H1 (cell line): Measurements from ENCODE around the gene PIGU. TPM values are rescaled to one million over a fixed set of nuclear protein-coding genes. Genes with fewer than 3 reads are reported as not detected.

Experiments
- CTCF ChIA-PET: fragments of 300-600 bp; sonication (Branson Sonifier 250); formaldehyde crosslinking; loops from one replicate; lab custom pipeline; 2021; ENCODE audit not compliant: partially characterized antibody; lab: Charles Lee
- POLR2A ChIA-PET: fragments of 300-600 bp; sonication (Branson Sonifier 250); formaldehyde crosslinking; loops from one replicate; lab custom pipeline; 2021; ENCODE audit warnings: inconsistent platforms; ENCODE audit not compliant: partially characterized antibody; lab: Charles Lee
- DNase-seq, 2 experiments: peaks; one replicate each; pipeline versions ENCODE4 v3.0.0 to v3.0.0-alpha.2; 2010 to 2022; ENCODE audit warnings: low spot score in 2 of 2, low read depth in 1 of 2, mixed read lengths in 1 of 2
- FAIRE-seq: peaks from 2 replicates; lab custom pipeline; 2011; peaks lifted over from hg19 to GRCh38; lab: Jason Lieb, UNC
- H2AFZ ChIP-seq: 2 replicates; pipeline ENCODE4 v1.8.1; 2012; ENCODE audit warnings: low read length, inconsistent platforms
- H2AK5ac ChIP-seq: 2 replicates; pipeline ENCODE4 v1.6.1; 2013; ENCODE audit warnings: low read depth, low read length
- H2BK120ac ChIP-seq: replicated peaks from 2 replicates; pipeline ENCODE3; 2013; ENCODE audit warnings: low read depth, low read length, inconsistent platforms
- H2BK12ac ChIP-seq: 2 replicates; pipeline ENCODE4 v1.6.1; 2013; ENCODE audit warnings: low read depth, low read length
- H2BK15ac ChIP-seq: 2 replicates; pipeline ENCODE4 v1.6.1; 2013; ENCODE audit warnings: low read length
- H2BK20ac ChIP-seq: 2 replicates; pipeline ENCODE4 v1.6.1; 2013; ENCODE audit warnings: low read length
- H2BK5ac ChIP-seq: 2 replicates; pipeline ENCODE4 v1.6.1; 2013; ENCODE audit warnings: low read depth, low read length
- H3K14ac ChIP-seq: 2 replicates; pipeline ENCODE4 v1.6.1; 2013; ENCODE audit warnings: inconsistent platforms; ENCODE audit not compliant: insufficient read length
- H3K18ac ChIP-seq: 2 replicates; pipeline ENCODE4 v1.6.1; 2013; ENCODE audit warnings: low read length; ENCODE audit errors: extremely low read depth
- H3K23ac ChIP-seq: 2 replicates; pipeline ENCODE4 v1.6.1; 2013; ENCODE audit warnings: inconsistent platforms; ENCODE audit not compliant: insufficient read length
- H3K23me2 ChIP-seq: 2 replicates; pipeline ENCODE4 v1.6.1; 2013; ENCODE audit warnings: low read depth, low read length
- H3K27ac ChIP-seq: 2 replicates; pipeline ENCODE4 v1.6.1; 2011; ENCODE audit warnings: low read depth, low read length, inconsistent platforms
- H3K27me3 ChIP-seq, 4 experiments: replicated peaks in 1 of 4; 1 replicate in 1 of 4; 2 replicates in 3 of 4; pipeline versions ENCODE4 v1.6.1 to v1.8.1; 2011 to 2013; ENCODE audit warnings: low read length in 3 of 4, mild to moderate bottlenecking in 3 of 4, inconsistent platforms in 2 of 4, mixed read lengths in 2 of 4, moderate library complexity in 1 of 4; ENCODE audit not compliant: control insufficient read depth in 3 of 4, insufficient read depth in 3 of 4; ENCODE audit errors: extremely low read depth in 1 of 4
- H3K36me3 ChIP-seq, 4 experiments: 2 replicates each; pipeline versions ENCODE4 v1.6.1 to v1.8.1; 2011 to 2013; ENCODE audit warnings: mild to moderate bottlenecking in 4 of 4, low read length in 3 of 4, moderate library complexity in 2 of 4, control low read depth in 1 of 4, inconsistent platforms in 1 of 4; ENCODE audit not compliant: insufficient read depth in 4 of 4, control insufficient read depth in 2 of 4
- H3K4ac ChIP-seq: replicated peaks from 2 replicates; pipeline ENCODE3; 2013; ENCODE audit warnings: low read length, low read depth, mixed read lengths, inconsistent platforms; ENCODE audit not compliant: insufficient read length
- H3K4me1 ChIP-seq, 4 experiments: replicated peaks in 1 of 4; 1 replicate in 1 of 4; 2 replicates in 3 of 4; pipeline versions ENCODE4 v1.6.1 to v1.8.1; 2011 to 2013; ENCODE audit warnings: low read length in 3 of 4, inconsistent platforms in 2 of 4, mixed read lengths in 1 of 4; ENCODE audit not compliant: insufficient read depth in 4 of 4, control insufficient read depth in 3 of 4
- H3K4me2 ChIP-seq, 2 experiments: 2 replicates each; pipeline versions ENCODE4 v1.6.1 to v1.8.1; 2011 to 2013; ENCODE audit warnings: low read depth in 2 of 2, low read length in 2 of 2, control low read depth in 1 of 2, inconsistent platforms in 1 of 2, mild to moderate bottlenecking in 1 of 2; ENCODE audit not compliant: insufficient read depth in 1 of 2
- H3K4me3 ChIP-seq, 4 experiments: fragments of 200-600, 300-600 bp in 1 of 4; sonication (generic), shearing (Covaris generic), sonication (Bioruptor Twin) in 1 of 4; 2 replicates each; pipeline versions ENCODE4 v1.5.1 to v1.8.1; 2011 to 2016; ENCODE audit warnings: low read length in 4 of 4, low read depth in 3 of 4, control low read depth in 2 of 4, inconsistent platforms in 2 of 4, mild to moderate bottlenecking in 2 of 4, mixed read lengths in 1 of 4, moderate library complexity in 1 of 4; ENCODE audit not compliant: insufficient read depth in 2 of 4; ENCODE audit errors: extremely low read depth in 1 of 4
- H3K56ac ChIP-seq: replicated peaks from 2 replicates; pipeline ENCODE3; 2013; ENCODE audit warnings: low read depth, mild to moderate bottlenecking, mixed read lengths, low read length, inconsistent platforms; ENCODE audit not compliant: insufficient read length
- H3K79me1 ChIP-seq: 2 replicates; pipeline ENCODE4 v1.6.1; 2013; ENCODE audit warnings: low read depth, low read length, control low read depth
- H3K79me2 ChIP-seq, 2 experiments: 2 replicates each; pipeline versions ENCODE4 v1.6.1 to v1.8.1; 2012 to 2013; ENCODE audit warnings: low read length in 2 of 2, mild to moderate bottlenecking in 2 of 2, inconsistent platforms in 1 of 2; ENCODE audit not compliant: insufficient read depth in 2 of 2, control insufficient read depth in 1 of 2
- H3K9ac ChIP-seq, 4 experiments: replicated peaks in 1 of 4; 1 replicate in 1 of 4; 2 replicates in 3 of 4; pipeline versions ENCODE4 v1.6.1 to v1.8.1; 2011 to 2013; ENCODE audit warnings: low read depth in 3 of 4, low read length in 3 of 4, control low read depth in 2 of 4, mild to moderate bottlenecking in 2 of 4, moderate library complexity in 2 of 4, inconsistent platforms in 1 of 4; ENCODE audit errors: extremely low read depth in 1 of 4
- H3K9me3 ChIP-seq, 2 experiments: 2 replicates each; pipeline versions ENCODE4 v1.6.1 to v1.8.1; 2012 to 2013; ENCODE audit warnings: mild to moderate bottlenecking in 2 of 2, moderate library complexity in 2 of 2, control low read depth in 1 of 2, inconsistent platforms in 1 of 2, low read depth in 1 of 2, low read length in 1 of 2, mixed read lengths in 1 of 2; ENCODE audit not compliant: insufficient read depth in 2 of 2
- H4K20me1 ChIP-seq, 2 experiments: replicated peaks in 1 of 2; 2 replicates each; pipeline versions ENCODE3 to v1.8.1; 2011 to 2013; ENCODE audit warnings: inconsistent platforms in 2 of 2, low read length in 2 of 2, mild to moderate bottlenecking in 1 of 2; ENCODE audit not compliant: insufficient read depth in 2 of 2, control insufficient read depth in 1 of 2
- H4K5ac ChIP-seq: 2 replicates; pipeline ENCODE4 v1.6.1; 2013; ENCODE audit warnings: low read length, low read depth, mixed read lengths, inconsistent platforms; ENCODE audit not compliant: insufficient read length
- H4K8ac ChIP-seq: 2 replicates; pipeline ENCODE4 v1.8.0; 2013; ENCODE audit warnings: mild to moderate bottlenecking, moderate library complexity, low read length, inconsistent platforms; ENCODE audit not compliant: insufficient read depth; ENCODE audit errors: extremely low read depth
- H4K91ac ChIP-seq: replicated peaks from 2 replicates; pipeline ENCODE3; 2013; ENCODE audit warnings: low read length, mixed read lengths, inconsistent platforms; ENCODE audit not compliant: insufficient read length
- CBX8 ChIP-seq: fragments of 300-800, 300-1000 bp; sonication (generic); IDR thresholded peaks from 2 replicates; pipeline ENCODE4 v1.7.1; 2016; ENCODE audit warnings: low read depth, low read length, borderline replicate concordance
- CREB1 ChIP-seq: IDR thresholded peaks from 2 replicates; pipeline ENCODE4 v1.6.1; 2012; ENCODE audit warnings: inconsistent platforms
- KDM4A ChIP-seq: IDR thresholded peaks from one replicate; pipeline ENCODE4 v1.7.1; 2012; ENCODE audit warnings: low read depth, mild to moderate bottlenecking, moderate library complexity, low read length, inconsistent platforms; ENCODE audit not compliant: severe bottlenecking
- NANOG ChIP-seq: IDR thresholded peaks from 2 replicates; pipeline ENCODE4 v1.6.1; 2011; ENCODE audit warnings: low read length, low read depth, mild to moderate bottlenecking, inconsistent platforms; ENCODE audit not compliant: insufficient read depth, poor library complexity, severe bottlenecking
- POU5F1 ChIP-seq: IDR thresholded peaks from 2 replicates; pipeline ENCODE4 v1.6.1; 2011; ENCODE audit warnings: low read depth, mild to moderate bottlenecking, low read length, moderate library complexity
- RBBP5 ChIP-seq: IDR thresholded peaks from 2 replicates; pipeline ENCODE4 v1.7.1; 2012; ENCODE audit warnings: low read depth, mild to moderate bottlenecking, inconsistent platforms, low read length, moderate library complexity, borderline replicate concordance
- RXRA ChIP-seq: IDR thresholded peaks from 2 replicates; pipeline ENCODE4 v1.6.1; 2011; ENCODE audit warnings: low read depth, mild to moderate bottlenecking, low read length, moderate library complexity; ENCODE audit not compliant: insufficient read depth
- SAP30 ChIP-seq: fragments of 300-600 bp; sonication (generic); IDR thresholded peaks from 2 replicates; pipeline ENCODE4 v1.7.1; 2012; ENCODE audit warnings: low read length, moderate library complexity, mild to moderate bottlenecking, inconsistent platforms; ENCODE audit not compliant: insufficient read depth, insufficient replicate concordance
- SIX5 ChIP-seq: IDR thresholded peaks from 2 replicates; pipeline ENCODE4 v1.6.1; 2011; ENCODE audit warnings: mild to moderate bottlenecking, low read depth, low read length
- TCF12 ChIP-seq: IDR thresholded peaks from 2 replicates; pipeline ENCODE4 v1.6.1; 2011; ENCODE audit warnings: low read depth, mild to moderate bottlenecking, low read length
- WGBS, 2 experiments: shearing (Covaris generic) in 1 of 2; methylation state at CpG; one replicate each; pipeline versions ENCODE4 v1.1.6 to v1.1.7; 2013 to 2015; ENCODE audit warnings: low lambda C conversion rate in 2 of 2, mixed read lengths in 2 of 2, inconsistent platforms in 1 of 2, low coverage in 1 of 2, missing lambda C conversion rate in 1 of 2; ENCODE audit not compliant: insufficient replicate concordance in 2 of 2, insufficient coverage in 1 of 2, insufficient read length in 1 of 2; ENCODE audit errors: extremely low coverage in 1 of 2, missing lambda C conversion rate in 1 of 2; 5-methylcytosine and 5-hydroxymethylcytosine counted together
- polyA plus RNA-seq, 7 experiments: library from polyadenylated mRNA; depleted of rRNA in 3 of 7; stranded (reverse) in 5 of 7; unstranded in 2 of 7; fragments of >200 nt in 5 of 7; fragments of 200-250 nt in 2 of 7; gene quantifications; 1 replicate in 5 of 7; 2 replicates in 1 of 7; 4 replicates in 1 of 7; pipeline versions ENCODE4 v1.2.1 to v1.2.3, GENCODE V29; 2011 to 2013; ENCODE audit warnings: missing spikeins in 2 of 7, mixed read lengths in 2 of 7
- total RNA-seq: library from RNA; stranded (reverse); fragmentation: NEBNext Ultra II Directional; extraction: Animal tissue kit (Norgen Biotek cat#: 25700); gene quantifications from 2 replicates; pipeline ENCODE4 v1.2.1, GENCODE V29; 2021

The PIGU gene
- total and polyA plus RNA-seq, 2 of the 8 experiments (the other 6 are each of a cell fraction or from before 2014, with no cell fraction given) = 28.3 to 117 TPM

GRCh38 chr20:34595377-34596184 lies 81.3 kb downstream of the PIGU start:
- Histone ChIP-seq H4K20me1 (no peaks in the 10 kb centered on the region), H3K79me1 (no peaks in the 10 kb centered on the region), H3K23ac (no peak overlapping the region), H4K8ac (no peak overlapping the region), H2BK5ac (no peak overlapping the region), H3K4me3 (no peak overlapping the region), H4K91ac (no peak overlapping the region), H2BK20ac (no peak overlapping the region), H3K9ac (no peak overlapping the region), H3K79me2 (no peaks in the 10 kb centered on the region), H2BK12ac (no peak overlapping the region), H3K4ac (no peak overlapping the region), H3K27me3 (no peaks in the 10 kb centered on the region), H3K27ac (no peak overlapping the region), H3K36me3 (no peaks in the 10 kb centered on the region), H3K56ac (no peak overlapping the region), H3K9me3 (no peaks in the 10 kb centered on the region), H3K4me1 (no peaks in the 10 kb centered on the region), H2BK120ac (no peak overlapping the region), H3K14ac (no peak overlapping the region), H2AFZ (no peak overlapping the region), H3K18ac (no peak overlapping the region), H3K23me2 (no peaks in the 10 kb centered on the region), H2AK5ac (no peak overlapping the region), H4K5ac (no peak overlapping the region), H2BK15ac (no peak overlapping the region), H3K4me2 (no peak overlapping the region)
- POLR2A ChIA-PET = no interaction called here
- CTCF ChIA-PET = no interaction called here
- FAIRE-seq (no peak), DNase-seq (no peak)
- no peak for TF ChIP-seq RBBP5
- no peak for TF ChIP-seq SIX5
- TF ChIP-seq RXRA = no peak
- no peak for TF ChIP-seq KDM4A
- no peak for TF ChIP-seq SAP30
- TF ChIP-seq CREB1 = no peak
- TF ChIP-seq NANOG = no peak
- no peak for TF ChIP-seq CBX8
- TF ChIP-seq TCF12 = no peak
- no peak for TF ChIP-seq POU5F1
- WGBS, 2 experiments = 86% methylated on average over 9 of the region's 9 CpGs; no CpG with 5 or more reads in 1 of the 2 experiments
